ENCODE data around the gene COX19. TPM values are rescaled to one million over a fixed set of nuclear protein-coding genes. Genes with fewer than 3 reads are reported as not detected.

The COX19 gene
- total and polyA plus RNA-seq, 2 of the 13 experiments (the other 11 are each of a cell fraction or from before 2014, with no cell fraction given): 11.5 to 21.7 TPM

DNA sequence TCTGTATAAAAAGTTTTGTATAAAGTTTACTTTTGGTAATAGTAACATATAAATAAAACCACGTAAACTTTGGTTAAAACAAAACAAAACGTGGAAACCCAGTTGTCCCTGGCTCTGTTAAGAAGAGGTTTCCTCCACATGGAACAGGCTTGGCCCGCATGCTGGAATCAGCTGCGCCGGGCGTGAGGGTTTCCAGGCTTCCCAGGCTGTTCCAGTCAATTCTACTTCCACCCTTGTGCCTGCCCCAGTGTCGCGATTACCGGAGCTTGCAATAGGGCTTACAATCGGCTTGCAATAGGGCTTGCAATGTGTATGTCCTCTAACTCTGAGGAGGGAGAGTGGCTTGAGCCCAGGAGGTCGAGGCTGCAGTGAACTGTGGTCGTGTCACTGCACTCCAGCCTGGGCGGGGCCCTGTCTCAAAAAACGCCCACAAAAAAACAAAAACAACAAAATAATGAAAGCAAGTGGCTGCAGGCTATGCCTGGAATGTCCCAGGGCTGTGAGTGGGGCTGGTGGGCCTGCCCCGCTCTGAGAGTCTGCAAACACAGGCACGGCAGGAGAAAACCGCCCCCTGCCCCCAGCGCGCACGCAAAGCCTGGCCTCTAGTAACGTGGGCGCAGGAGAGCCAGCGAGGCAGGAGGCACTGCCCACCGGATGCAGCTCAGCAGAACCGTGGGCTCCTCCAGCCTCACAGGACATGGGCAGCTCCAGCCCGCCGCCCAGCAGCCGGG, 24.0 kb upstream of the COX19 start:
- H3K4me3 ChIP-seq (replicated peaks in 1 of 3; ENCODE audit: insufficient read depth in 1 of 3, low read depth in 2 of 3, low read length in 3 of 3): no peak overlapping the region
- peaks cover 0 to 1% of the 10 kb centered on the region in 2 experiments; a peak in 1 of 5 replicates for H3K36me3 ChIP-seq (replicated peaks in 1 of 2; ENCODE audit: control insufficient read depth in 1 of 2, insufficient read depth in 2 of 2, low read length in 2 of 2)
- BruUV-seq (replicated peaks): no TSS peak
- in situ Hi-C loops (cut with HindIII; ENCODE audit: extremely low pct_ligation_motif_present, low pct_unique_long_range_greater_than_20kb) (loop anchor here (5.0 kb wide), 1 partner anchor 178 kb away; no protein-coding TSS in a partner anchor), intact Hi-C loops (cut with micrococcal nuclease; ENCODE audit: unreplicated experiment) (no loop called here)
- no peak for TF ChIP-seq WIZ (CRISPR knock-in tag; IDR thresholded peaks at IDR 0.05)
- TF ChIP-seq ZNF530 (CRISPR knock-in tag; IDR thresholded peaks at IDR 0.05; ENCODE audit: low read depth): no peak
- TF ChIP-seq IKZF4 (CRISPR knock-in tag; IDR thresholded peaks at IDR 0.05; ENCODE audit: borderline replicate concordance, low read depth, not compliant biosample characterization): no peak
- TF ChIP-seq TBX3 (IDR thresholded peaks at IDR 0.05; ENCODE audit: borderline replicate concordance): no peak
- no peak for TF ChIP-seq AKAP8 (CRISPR knock-in tag; IDR thresholded peaks at IDR 0.05)
- TF ChIP-seq HMGA1 (CRISPR knock-in tag; conservative IDR thresholded peaks at IDR 0.05): no peak
- TF ChIP-seq ISL2 (CRISPR knock-in tag; IDR thresholded peaks at IDR 0.05): no peak
- TF ChIP-seq SMAD3 (CRISPR knock-in tag; IDR thresholded peaks at IDR 0.05): no peak
- TF ChIP-seq, protein P1, sequence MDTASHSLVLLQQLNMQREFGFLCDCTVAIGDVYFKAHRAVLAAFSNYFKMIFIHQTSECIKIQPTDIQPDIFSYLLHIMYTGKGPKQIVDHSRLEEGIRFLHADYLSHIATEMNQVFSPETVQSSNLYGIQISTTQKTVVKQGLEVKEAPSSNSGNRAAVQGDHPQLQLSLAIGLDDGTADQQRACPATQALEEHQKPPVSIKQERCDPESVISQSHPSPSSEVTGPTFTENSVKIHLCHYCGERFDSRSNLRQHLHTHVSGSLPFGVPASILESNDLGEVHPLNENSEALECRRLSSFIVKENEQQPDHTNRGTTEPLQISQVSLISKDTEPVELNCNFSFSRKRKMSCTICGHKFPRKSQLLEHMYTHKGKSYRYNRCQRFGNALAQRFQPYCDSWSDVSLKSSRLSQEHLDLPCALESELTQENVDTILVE (CRISPR knock-in tag; IDR thresholded peaks at IDR 0.05): no peak
- TF ChIP-seq DMAP1 (CRISPR knock-in tag; IDR thresholded peaks at IDR 0.05): no peak
- no peak for TF ChIP-seq SIN3B (IDR thresholded peaks at IDR 0.05; ENCODE audit: low read length)
- H3K4me2 ChIP-seq (ENCODE audit: low read depth, low read length): no peak overlapping the region
- no peaks in the 10 kb centered on the region for H4K20me1 ChIP-seq (ENCODE audit: insufficient read depth, low read length)
- ChIA-PET CTCF (ENCODE audit: low intra/inter-chr PET ratio, low total read pairs) (no interaction called here), POLR2A (no interaction called here)
- ATAC-seq (no peak), DNase-seq (ENCODE audit: low spot score) (no peak), FAIRE-seq (no peak)
- no peaks in the 10 kb centered on the region for H3K27me3 ChIP-seq (ENCODE audit: control insufficient read depth in 1 of 2, insufficient read depth in 2 of 2, low read length in 2 of 2)
- H3K79me2 ChIP-seq (ENCODE audit: insufficient read depth, low read length): no peaks in the 10 kb centered on the region
- H2AFZ ChIP-seq (ENCODE audit: low read length): no peak overlapping the region
- H3K27ac ChIP-seq (ENCODE audit: extremely low read length, insufficient read depth, low read length): no peak overlapping the region
- H3K9me3 ChIP-seq (ENCODE audit: low read length): no peaks in the 10 kb centered on the region
- no peaks in the 10 kb centered on the region for H3K4me1 ChIP-seq (ENCODE audit: insufficient read depth, low read length)
- WGBS (ENCODE audit: low lambda C conversion rate): 93% methylated on average over 21 of the region's 28 CpGs
- no peak overlapping the region for H3K9ac ChIP-seq (ENCODE audit: insufficient read depth, low read depth, low read length)
